ENCODE data around the gene TCFL5. TPM values are rescaled to one million over a fixed set of nuclear protein-coding genes. Genes with fewer than 3 reads are reported as not detected.
A peak's percentile ranks its signal among the peaks of the same experiment; 100 is the strongest.

Gene TCFL5
- total and polyA plus RNA-seq, 10 donors = 4.1 to 8.8 (median 6.3) TPM

- peaks cover 0 to 40% (median 17%) of the 10 kb centered on the region in 6 donors for H3K4me1 ChIP-seq
- TF ChIP-seq POLR2A (IDR thresholded peaks at IDR 0.05) = no peak
- TF ChIP-seq CTCF (IDR thresholded peaks at IDR 0.05 in 8 of 11, conservative IDR thresholded peaks at IDR 0.05 in 3 of 11) = no peak
- no peak for TF ChIP-seq POLR2AphosphoS5 (IDR thresholded peaks at IDR 0.05)
- DNase-seq = no peak
- H3K9me3 ChIP-seq = no peaks in the 10 kb centered on the region
- H3K27ac ChIP-seq = no peak overlapping the region
- intact Hi-C loops (cut with DNase I; ENCODE audit: low total_unique reads) = no loop called here
- no peak overlapping the region for H3K4me3 ChIP-seq
- H3K27me3 ChIP-seq (replicated peaks in 1 of 7) = no peaks in the 10 kb centered on the region
- no peaks in the 10 kb centered on the region for H3K36me3 ChIP-seq
- WGBS, 5 donors = 76 to 86% (median 81%) methylated on average over 16 to 18 of the region's 18 CpGs
Observed at GRCh38 chr20:62872184-62872847, 10.7 kb upstream of the TCFL5 start.

DNA sequence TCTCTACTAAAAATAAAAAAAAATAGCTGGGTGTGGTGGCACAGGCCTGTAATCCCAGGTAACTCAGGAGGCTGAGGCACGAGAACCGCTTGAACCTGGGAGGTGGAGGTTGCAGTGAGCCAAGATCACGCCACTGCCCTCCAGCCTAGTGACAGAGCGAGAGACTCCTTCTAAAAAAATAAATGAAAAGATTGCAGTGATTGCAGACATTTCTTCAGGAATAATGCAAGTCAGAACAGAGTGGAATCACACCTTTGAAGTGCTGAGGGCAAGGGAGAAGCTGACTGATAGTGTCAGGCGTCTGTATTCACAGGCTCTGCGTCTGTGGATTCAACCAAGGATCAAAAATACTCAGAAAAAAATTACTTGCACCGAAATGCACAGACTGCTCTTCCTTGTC is 2.6 kb upstream of the TCFL5 start:
- no peak for TF ChIP-seq POLR2A (IDR thresholded peaks at IDR 0.05)
- TF ChIP-seq CTCF (IDR thresholded peaks at IDR 0.05 in 8 of 11, conservative IDR thresholded peaks at IDR 0.05 in 3 of 11) = no peak
- no peak for TF ChIP-seq POLR2AphosphoS5 (IDR thresholded peaks at IDR 0.05)
- Histone ChIP-seq H3K27me3 (replicated peaks in 1 of 7) (peaks cover 0 to 7% (median 0%) of the 10 kb centered on the region in 7 donors), H3K4me3 (no peak overlapping the region), H3K36me3 (no peaks in the 10 kb centered on the region), H3K9me3 (no peaks in the 10 kb centered on the region), H3K4me1 (peaks cover 7 to 28% (median 19%) of the 10 kb centered on the region in 6 donors), H3K27ac (no peak overlapping the region)
- peak; percentile 44 for DNase-seq
- WGBS, 5 donors = 90 to 98% (median 94%) methylated on average over 7 of the region's 7 CpGs
- intact Hi-C loops (cut with DNase I; ENCODE audit: low total_unique reads) = no loop called here

DNA sequence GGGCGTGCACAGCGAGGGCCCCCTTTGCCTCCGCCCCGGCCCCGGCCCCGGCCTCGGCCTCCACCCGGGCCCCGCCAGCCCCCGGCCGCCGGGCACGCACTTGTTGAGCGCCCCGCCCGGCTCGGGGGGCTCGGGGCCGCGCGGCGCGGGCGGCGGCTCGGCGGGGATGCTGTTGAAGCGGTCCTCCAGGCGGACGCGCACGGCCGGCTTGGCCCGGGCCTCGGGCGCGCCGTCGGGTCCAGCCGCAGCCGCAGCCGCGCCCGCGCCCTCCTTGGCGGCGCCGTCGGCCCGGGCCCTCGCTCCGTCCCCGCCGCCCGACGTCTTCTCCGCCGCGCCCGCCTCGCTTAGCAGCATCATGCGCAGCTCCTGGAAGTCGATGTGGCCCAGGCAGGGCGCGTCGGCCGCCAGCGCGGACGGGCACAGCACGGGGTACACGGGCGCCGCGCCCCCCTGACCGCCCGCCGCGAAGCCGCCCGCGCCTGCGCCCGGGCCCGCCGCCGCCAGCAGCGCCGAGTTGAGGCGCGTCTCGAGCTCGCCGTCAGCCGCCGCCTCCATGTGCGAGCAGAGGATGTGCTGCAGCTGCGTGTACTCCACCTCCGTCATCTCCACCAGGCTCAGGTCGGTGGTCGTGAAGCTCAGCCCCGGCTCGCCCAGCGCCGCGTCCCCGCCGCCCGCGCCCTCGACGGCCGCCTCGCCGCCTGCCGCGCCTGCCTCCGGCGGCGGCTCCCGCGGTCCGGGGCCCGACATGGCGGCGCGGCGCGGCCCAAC is 514 bp downstream of the TCFL5 start:
- peaks cover 7 to 32% (median 19%) of the 10 kb centered on the region in 6 donors for H3K4me1 ChIP-seq
- H3K27ac ChIP-seq = peak overlapping the region in 2 of 8 donors; percentile 56 to 69
- peak; percentile 91 for DNase-seq
- no peaks in the 10 kb centered on the region for H3K9me3 ChIP-seq
- no peak for TF ChIP-seq CTCF (IDR thresholded peaks at IDR 0.05 in 8 of 11, conservative IDR thresholded peaks at IDR 0.05 in 3 of 11)
- no peak for TF ChIP-seq POLR2A (IDR thresholded peaks at IDR 0.05)
- no peak for TF ChIP-seq POLR2AphosphoS5 (IDR thresholded peaks at IDR 0.05)
- H3K27me3 ChIP-seq (replicated peaks in 1 of 7) = peaks cover 0 to 7% (median 0%) of the 10 kb centered on the region in 7 donors
- WGBS, 5 donors = 0 to 5% (median 2%) methylated on average over 21 to 129 of the region's 129 CpGs
- peaks cover 0 to 14% (median 9%) of the 10 kb centered on the region in 6 donors for H3K36me3 ChIP-seq
- intact Hi-C loops (cut with DNase I; ENCODE audit: low total_unique reads) = no loop called here
- H3K4me3 ChIP-seq = peak overlapping the region in 7 of 8 donors; percentile 33 to 82 (median 44)

- H3K4me3 ChIP-seq = peak overlapping the region; percentile 1 to 82 (median 28)
- peak; percentile 83 for DNase-seq
Observed at GRCh38 chr20:62860391-62860923, 1.2 kb downstream of the TCFL5 start.

More at GRCh38 chr20:62860391-62860923, 1.2 kb downstream of the TCFL5 start:
- Histone ChIP-seq H3K4me1 (peaks cover 7 to 32% (median 19%) of the 10 kb centered on the region in 6 donors), H3K9me3 (no peaks in the 10 kb centered on the region), H3K27ac (no peak overlapping the region), H3K27me3 (replicated peaks in 1 of 7) (peaks cover 0 to 7% (median 0%) of the 10 kb centered on the region in 7 donors), H3K36me3 (peaks cover 0 to 20% (median 10%) of the 10 kb centered on the region in 6 donors)
- no peak for TF ChIP-seq POLR2A (IDR thresholded peaks at IDR 0.05)
- TF ChIP-seq CTCF (IDR thresholded peaks at IDR 0.05 in 8 of 11, conservative IDR thresholded peaks at IDR 0.05 in 3 of 11) = no peak
- TF ChIP-seq POLR2AphosphoS5 (IDR thresholded peaks at IDR 0.05) = no peak
- intact Hi-C loops (cut with DNase I; ENCODE audit: low total_unique reads) = no loop called here
- 23 to 47% (median 25%) methylated on average over 4 to 24 of the region's 24 CpGs for WGBS, 5 donors

All from spleen (tissue), 11 donors.